Thoracic aorta endothelial cell (primary cell): Measurements from ENCODE around the gene MICAL3. TPM values are rescaled to one million over a fixed set of nuclear protein-coding genes. Genes with fewer than 3 reads are reported as not detected.

Experiments
- small RNA-seq: library from RNA; depleted of rRNA; stranded (forward); fragments of <200 nt; gene quantifications from one replicate; pipeline ENCODE3, GENCODE V24; 2012
- total RNA-seq: library from RNA; depleted of rRNA; stranded (reverse); fragments of >200 nt; gene quantifications from 2 replicates; pipeline ENCODE4 v1.2.3, GENCODE V29; 2012

MICAL3 gene, protein sequence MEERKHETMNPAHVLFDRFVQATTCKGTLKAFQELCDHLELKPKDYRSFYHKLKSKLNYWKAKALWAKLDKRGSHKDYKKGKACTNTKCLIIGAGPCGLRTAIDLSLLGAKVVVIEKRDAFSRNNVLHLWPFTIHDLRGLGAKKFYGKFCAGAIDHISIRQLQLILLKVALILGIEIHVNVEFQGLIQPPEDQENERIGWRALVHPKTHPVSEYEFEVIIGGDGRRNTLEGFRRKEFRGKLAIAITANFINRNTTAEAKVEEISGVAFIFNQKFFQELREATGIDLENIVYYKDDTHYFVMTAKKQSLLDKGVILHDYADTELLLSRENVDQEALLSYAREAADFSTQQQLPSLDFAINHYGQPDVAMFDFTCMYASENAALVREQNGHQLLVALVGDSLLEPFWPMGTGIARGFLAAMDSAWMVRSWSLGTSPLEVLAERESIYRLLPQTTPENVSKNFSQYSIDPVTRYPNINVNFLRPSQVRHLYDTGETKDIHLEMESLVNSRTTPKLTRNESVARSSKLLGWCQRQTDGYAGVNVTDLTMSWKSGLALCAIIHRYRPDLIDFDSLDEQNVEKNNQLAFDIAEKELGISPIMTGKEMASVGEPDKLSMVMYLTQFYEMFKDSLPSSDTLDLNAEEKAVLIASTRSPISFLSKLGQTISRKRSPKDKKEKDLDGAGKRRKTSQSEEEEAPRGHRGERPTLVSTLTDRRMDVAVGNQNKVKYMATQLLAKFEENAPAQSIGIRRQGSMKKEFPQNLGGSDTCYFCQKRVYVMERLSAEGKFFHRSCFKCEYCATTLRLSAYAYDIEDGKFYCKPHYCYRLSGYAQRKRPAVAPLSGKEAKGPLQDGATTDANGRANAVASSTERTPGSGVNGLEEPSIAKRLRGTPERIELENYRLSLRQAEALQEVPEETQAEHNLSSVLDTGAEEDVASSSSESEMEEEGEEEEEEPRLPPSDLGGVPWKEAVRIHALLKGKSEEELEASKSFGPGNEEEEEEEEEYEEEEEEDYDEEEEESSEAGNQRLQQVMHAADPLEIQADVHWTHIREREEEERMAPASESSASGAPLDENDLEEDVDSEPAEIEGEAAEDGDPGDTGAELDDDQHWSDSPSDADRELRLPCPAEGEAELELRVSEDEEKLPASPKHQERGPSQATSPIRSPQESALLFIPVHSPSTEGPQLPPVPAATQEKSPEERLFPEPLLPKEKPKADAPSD (N-terminal part only)
- total RNA-seq: 43.0 and 49.6 TPM in 2 replicates

DNA sequence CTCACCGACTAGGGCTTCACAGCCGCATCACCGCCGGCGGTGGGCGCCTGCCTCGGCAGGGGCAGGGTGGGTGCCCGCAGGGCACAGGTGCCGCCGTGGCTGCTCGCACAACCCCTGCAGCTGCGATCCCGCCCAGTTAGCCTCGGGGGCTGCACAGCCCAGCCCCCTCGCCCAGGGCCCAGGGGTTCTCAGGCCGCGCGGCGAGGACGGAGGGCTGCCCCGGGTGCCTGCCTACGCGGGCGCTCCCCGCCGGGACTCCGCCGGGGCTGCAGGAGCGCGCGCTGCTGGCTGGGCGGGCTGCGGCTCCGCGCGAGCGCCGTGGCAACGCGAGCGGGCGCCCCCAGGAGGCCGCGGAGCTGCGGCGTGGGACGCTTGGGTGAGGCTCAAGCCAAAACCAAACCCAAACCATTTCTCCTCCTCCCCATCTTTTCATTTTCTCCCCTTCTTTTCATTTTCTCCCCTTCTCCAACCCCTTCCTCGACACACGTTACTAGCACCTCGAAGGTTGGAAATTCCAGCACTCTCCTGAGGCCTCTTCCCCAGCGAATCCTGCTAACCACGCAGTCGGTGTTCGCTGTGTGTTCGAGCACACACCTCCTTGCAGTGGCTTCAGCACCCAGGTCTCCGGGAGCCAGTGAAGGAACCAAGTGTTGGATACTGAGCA is at the start of gene MICAL3:
Gene MICAL3 (minus strand): TSS at position 286 of the 664 bp plus-strand sequence. CDS start 117,749 bp downstream, outside the sequence.

DNA sequence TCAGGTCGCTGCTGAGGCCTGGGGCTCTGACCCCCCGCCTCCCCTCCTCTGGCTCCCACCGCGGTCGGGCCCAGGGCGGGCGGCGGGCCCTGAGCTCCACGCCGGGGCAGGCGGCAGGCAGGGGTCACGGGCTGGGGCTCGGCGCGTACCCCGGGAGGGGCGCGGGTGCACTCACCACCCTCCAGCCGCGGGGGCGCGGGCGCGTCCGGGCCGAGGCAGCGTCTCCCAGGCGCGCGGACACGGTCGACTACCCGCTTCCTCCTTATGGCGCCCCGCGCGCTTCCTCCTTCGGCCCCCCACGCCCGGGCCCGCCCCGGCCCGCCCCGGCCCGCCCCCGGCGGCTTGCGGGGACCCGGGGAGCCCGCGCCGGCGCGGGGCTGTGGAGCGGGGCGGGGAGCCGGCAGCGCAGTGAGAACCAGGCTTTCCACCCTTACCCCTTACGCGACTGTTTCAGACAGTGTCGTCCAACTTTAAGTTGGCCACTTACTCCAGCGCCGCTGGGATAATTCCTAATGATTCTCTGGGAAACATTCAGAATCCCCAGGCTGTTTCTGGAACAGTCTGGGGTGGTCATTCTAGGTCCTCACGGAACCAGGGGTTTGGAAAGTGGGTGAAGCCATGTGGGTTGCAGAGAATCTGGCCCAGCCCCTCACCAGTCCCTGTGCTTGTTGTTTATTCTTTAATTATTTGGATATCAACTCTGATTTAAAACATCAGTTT is 250.0 kb downstream of the MICAL3 start, which contains the start of gene BID:
Gene BID (minus strand): TSS at position 264 of the 720 bp plus-strand sequence. CDS start 24,353 bp downstream, outside the sequence.

Small RNA genes lying within 50 kb of the gene (small RNA-seq; reads per million reads assigned to genes)
- gene MIR3198-1 (not detected), gene MIR648 (not detected)

Other genes with a start within 250 kb of the MICAL3 start
- gene PEX26, start 53.4 kb upstream of the MICAL3 start, total RNA-seq: 37.1 and 41.1 TPM in 2 replicates
- gene TUBA8, start 86.2 kb upstream of the MICAL3 start, total RNA-seq: 9.5 and 28.5 TPM in 2 replicates
- 35.5 and 147 TPM in 2 replicates for gene USP18, start 125.6 kb upstream of the MICAL3 start, total RNA-seq